Sigmoid colon (tissue), 4 donors: ENCODE results near the gene KLRC1.
"Not testable (repeated sequence)": the region's sequence is repeated elsewhere in the genome, so short reads cannot be mapped to it uniquely, and the experiment has no call there.

ENCODE experiments used
- EP300 ChIP-seq, 4 donors: sonication (generic); formaldehyde crosslinking; IDR thresholded peaks; one replicate each; pipeline ENCODE4 v1.6.1; 2017; ENCODE audit warnings: antibody characterized with exemption in 4 of 4
- POLR2A ChIP-seq, 2 donors: fragments of 450-650 bp; IDR thresholded peaks; one replicate each; pipeline ENCODE4 v1.6.1; 2016; ENCODE audit warnings: antibody characterized with exemption in 2 of 2, mild to moderate bottlenecking in 2 of 2, moderate library complexity in 2 of 2
- POLR2AphosphoS5 ChIP-seq, 4 donors: sonication (generic); formaldehyde crosslinking; IDR thresholded peaks; one replicate each; pipeline ENCODE4 v1.6.1; 2017; ENCODE audit warnings: antibody characterized with exemption in 4 of 4
- TF ChIP-seq, protein P1 (sequence below), 4 experiments: fragments of 450-650 bp in 3 of 4; fragments of 200-600 bp in 1 of 4; IDR thresholded peaks; one replicate each; pipeline ENCODE4 v1.5.1; 2016 to 2019; ENCODE audit warnings: antibody characterized with exemption in 4 of 4, mild to moderate bottlenecking in 3 of 4, moderate library complexity in 2 of 4

- TF ChIP-seq, protein P1, sequence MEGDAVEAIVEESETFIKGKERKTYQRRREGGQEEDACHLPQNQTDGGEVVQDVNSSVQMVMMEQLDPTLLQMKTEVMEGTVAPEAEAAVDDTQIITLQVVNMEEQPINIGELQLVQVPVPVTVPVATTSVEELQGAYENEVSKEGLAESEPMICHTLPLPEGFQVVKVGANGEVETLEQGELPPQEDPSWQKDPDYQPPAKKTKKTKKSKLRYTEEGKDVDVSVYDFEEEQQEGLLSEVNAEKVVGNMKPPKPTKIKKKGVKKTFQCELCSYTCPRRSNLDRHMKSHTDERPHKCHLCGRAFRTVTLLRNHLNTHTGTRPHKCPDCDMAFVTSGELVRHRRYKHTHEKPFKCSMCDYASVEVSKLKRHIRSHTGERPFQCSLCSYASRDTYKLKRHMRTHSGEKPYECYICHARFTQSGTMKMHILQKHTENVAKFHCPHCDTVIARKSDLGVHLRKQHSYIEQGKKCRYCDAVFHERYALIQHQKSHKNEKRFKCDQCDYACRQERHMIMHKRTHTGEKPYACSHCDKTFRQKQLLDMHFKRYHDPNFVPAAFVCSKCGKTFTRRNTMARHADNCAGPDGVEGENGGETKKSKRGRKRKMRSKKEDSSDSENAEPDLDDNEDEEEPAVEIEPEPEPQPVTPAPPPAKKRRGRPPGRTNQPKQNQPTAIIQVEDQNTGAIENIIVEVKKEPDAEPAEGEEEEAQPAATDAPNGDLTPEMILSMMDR (IDR thresholded peaks at IDR 0.05) = not testable (repeated sequence)
- TF ChIP-seq POLR2A, EP300, POLR2AphosphoS5 (IDR thresholded peaks at IDR 0.05): not testable (repeated sequence)
These were observed 19.6 kb upstream of the KLRC1 start for GRCh38 chr12:10472808-10473207.
